Small intestine (tissue), 7 donors: ENCODE results near the gene RNF150. TPM values are rescaled to one million over a fixed set of nuclear protein-coding genes. Genes with fewer than 3 reads are reported as not detected.

Experiments used
- DNase-seq, 2 donors: peaks; one replicate each; pipeline versions ENCODE4 v3.0.0 to v3.0.0-alpha.2; 2013
- FAIRE-seq: peaks from 2 replicates; lab custom pipeline; 2012; peaks lifted over from hg19 to GRCh38; lab: Jason Lieb, UNC
- H3K27ac ChIP-seq, 3 donors: one replicate each; pipeline ENCODE4 v1.5.1; 2013; ENCODE audit warnings: low read length in 2 of 3, mild to moderate bottlenecking in 2 of 3, control low read depth in 1 of 3, inconsistent platforms in 1 of 3, low read depth in 1 of 3, moderate library complexity in 1 of 3
- H3K27me3 ChIP-seq, 3 donors: one replicate each; pipeline ENCODE4 v1.6.1; 2013; ENCODE audit warnings: low read length in 3 of 3, inconsistent platforms in 1 of 3; ENCODE audit not compliant: control insufficient read depth in 3 of 3, insufficient read depth in 3 of 3
- H3K36me3 ChIP-seq, 3 donors: one replicate each; pipeline ENCODE4 v1.6.1; 2013; ENCODE audit warnings: low read length in 3 of 3, inconsistent platforms in 1 of 3, low read depth in 1 of 3, mild to moderate bottlenecking in 1 of 3, moderate library complexity in 1 of 3; ENCODE audit not compliant: control insufficient read depth in 3 of 3, insufficient read depth in 2 of 3
- H3K4me1 ChIP-seq, 3 donors: one replicate each; pipeline ENCODE4 v1.6.1; 2013; ENCODE audit warnings: low read length in 2 of 3, inconsistent platforms in 1 of 3, low read depth in 1 of 3, mild to moderate bottlenecking in 1 of 3, moderate library complexity in 1 of 3; ENCODE audit not compliant: control insufficient read depth in 3 of 3, insufficient read depth in 2 of 3
- H3K4me3 ChIP-seq, 3 donors: one replicate each; pipeline ENCODE4 v1.5.1; 2013; ENCODE audit warnings: low read length in 3 of 3, control low read depth in 1 of 3, inconsistent platforms in 1 of 3, low read depth in 1 of 3, mild to moderate bottlenecking in 1 of 3, moderate library complexity in 1 of 3
- H3K9me3 ChIP-seq, 2 donors: one replicate each; pipeline ENCODE4 v1.6.1; 2013; ENCODE audit warnings: low read depth in 1 of 2, low read length in 1 of 2; ENCODE audit not compliant: control insufficient read depth in 2 of 2, insufficient read depth in 1 of 2
- WGBS, 3 donors: extraction: QIAGEN DNeasy Blood & Tissue Kit; methylation state at CpG; one replicate each; pipeline ENCODE4 v1.1.7; 2013; 5-methylcytosine and 5-hydroxymethylcytosine counted together
- polyA plus RNA-seq, 4 donors: library from polyadenylated mRNA; stranded (reverse) in 3 of 4; unstranded in 1 of 4; fragments of 200-250 nt in 3 of 4; fragments of 120-200 nt in 1 of 4; gene quantifications; one replicate each; pipeline versions ENCODE4 v1.2.1 to v1.2.3, GENCODE V29; 2013
- donor health status: healthy with polysubstance abuse.
- donor health status: control.
- donor health status: control.
- donor health status: Bipolar disorder and iron deficiency.
- donor health status: healthy.

Gene RNF150
- polyA plus RNA-seq, 4 donors, result 0.27 to 2.3 (median 1.1) TPM; not detected in 1

DNA sequence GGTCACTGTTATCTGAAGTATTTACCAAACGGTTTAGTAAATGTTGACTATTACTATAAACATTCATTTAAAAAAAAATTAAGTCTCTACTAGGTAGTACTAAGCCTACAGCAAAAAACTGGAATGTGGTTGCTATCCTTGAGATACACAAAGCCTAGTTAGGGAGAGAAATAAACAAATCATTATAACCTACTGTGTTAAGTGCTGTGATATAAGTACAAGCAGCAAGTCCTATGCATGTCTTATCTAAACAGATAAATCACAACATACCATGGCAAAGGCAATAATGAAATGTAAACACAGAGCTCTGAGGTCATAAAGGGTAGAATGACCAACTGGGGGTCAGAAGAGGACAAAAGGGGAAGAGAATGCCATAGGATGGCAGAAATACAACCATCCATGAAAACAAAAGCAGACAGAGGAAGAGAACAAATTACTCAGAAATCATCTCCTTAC, 92.2 kb downstream of the RNF150 start:
- Histone ChIP-seq H3K36me3 (no peaks in the 10 kb centered on the region), H3K27me3 (no peaks in the 10 kb centered on the region), H3K9me3 (no peaks in the 10 kb centered on the region), H3K4me3 (no peak overlapping the region), H3K27ac (no peak overlapping the region), H3K4me1 (peaks cover 0 to 3% (median 0%) of the 10 kb centered on the region in 3 donors)
- FAIRE-seq (no peak), DNase-seq (no peak)
- 9 to 39% (median 21%) methylated on average over 1 of the region's 1 CpG for WGBS, 3 donors

DNA sequence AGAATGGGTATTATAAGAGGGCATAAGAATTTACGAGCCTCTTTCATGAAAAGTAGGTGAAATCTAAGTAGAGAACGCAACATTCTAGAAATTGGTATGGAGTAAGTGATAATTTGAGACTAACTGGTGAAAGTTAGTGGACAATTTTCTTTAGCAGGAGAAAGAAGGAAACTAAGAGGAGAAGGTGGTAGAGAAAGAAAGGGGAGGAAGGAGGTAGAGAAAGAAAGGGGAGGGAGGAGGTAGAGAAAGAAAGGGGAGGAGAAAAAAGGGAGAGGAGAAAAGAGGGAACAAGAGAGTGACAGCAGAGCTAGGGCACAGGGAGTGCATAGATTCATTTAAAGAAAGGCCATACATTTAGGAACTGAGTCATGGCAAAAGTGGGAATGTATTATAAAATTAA, 94.1 kb downstream of the RNF150 start:
- no peak overlapping the region for H3K4me3 ChIP-seq
- no peak for FAIRE-seq
- H3K27me3 ChIP-seq, result no peaks in the 10 kb centered on the region

DNA sequence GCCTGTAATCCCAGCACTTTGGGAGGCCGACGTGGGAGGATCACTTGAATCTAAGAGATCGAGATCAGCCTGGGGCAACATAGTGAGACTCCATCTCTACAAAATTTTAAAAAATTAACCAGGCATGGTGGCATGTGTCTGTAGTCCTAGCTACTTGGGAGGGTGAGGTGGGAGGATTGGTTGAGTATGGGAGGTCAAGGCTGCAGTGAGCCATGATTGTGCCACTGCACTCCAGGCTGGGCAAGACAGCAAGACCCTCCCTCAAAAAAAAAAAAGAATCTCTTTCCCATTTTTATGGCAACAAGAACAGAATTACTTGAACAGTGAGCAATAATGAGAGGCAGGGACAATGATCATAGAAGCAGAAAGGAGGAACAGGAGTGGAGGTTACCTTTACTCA, 94.8 kb downstream of the RNF150 start:
- no peak for FAIRE-seq
- no peaks in the 10 kb centered on the region for H3K36me3 ChIP-seq
- WGBS, 3 donors, result 82 to 95% (median 93%) methylated on average over 3 of the region's 3 CpGs

More for the DNA sequence above, 94.1 kb downstream of the RNF150 start:
- 92 to 95% (median 95%) methylated on average over 2 of the region's 2 CpGs for WGBS, 3 donors
- peaks cover 0 to 3% (median 0%) of the 10 kb centered on the region in 3 donors for H3K4me1 ChIP-seq
- no peak for DNase-seq
- no peaks in the 10 kb centered on the region for H3K9me3 ChIP-seq
- no peak overlapping the region for H3K27ac ChIP-seq
- no peaks in the 10 kb centered on the region for H3K36me3 ChIP-seq

DNA sequence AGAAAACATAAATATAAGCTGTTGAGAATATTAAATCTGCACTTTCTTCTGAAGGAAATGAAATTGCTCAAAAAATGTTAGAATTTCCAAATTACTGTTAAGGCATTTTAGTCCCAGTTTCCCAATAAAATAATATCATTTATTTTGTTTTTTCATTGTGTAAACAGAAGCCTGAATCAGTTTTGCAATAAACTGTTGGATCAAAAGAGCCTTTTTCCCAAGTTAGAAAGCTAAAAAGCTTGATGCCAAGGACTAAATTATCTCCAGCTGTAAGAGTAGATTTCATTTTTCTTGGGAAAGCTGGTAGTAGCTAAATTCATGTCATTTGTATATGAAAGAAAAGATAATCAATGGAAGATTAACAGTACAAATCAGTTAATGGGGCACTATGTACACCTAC, 95.8 kb downstream of the RNF150 start:
- Histone ChIP-seq H3K4me3 (no peak overlapping the region), H3K27me3 (no peaks in the 10 kb centered on the region), H3K36me3 (no peaks in the 10 kb centered on the region), H3K27ac (no peak overlapping the region), H3K9me3 (no peaks in the 10 kb centered on the region), H3K4me1 (peaks cover 0 to 3% (median 0%) of the 10 kb centered on the region in 3 donors)
- DNase-seq (no peak), FAIRE-seq (no peak)

More for the DNA sequence above, 94.8 kb downstream of the RNF150 start:
- no peak overlapping the region for H3K4me3 ChIP-seq
- DNase-seq, result no peak
- H3K27me3 ChIP-seq, result no peaks in the 10 kb centered on the region
- peaks cover 0 to 3% (median 0%) of the 10 kb centered on the region in 3 donors for H3K4me1 ChIP-seq
- no peaks in the 10 kb centered on the region for H3K9me3 ChIP-seq
- H3K27ac ChIP-seq, result no peak overlapping the region

DNA sequence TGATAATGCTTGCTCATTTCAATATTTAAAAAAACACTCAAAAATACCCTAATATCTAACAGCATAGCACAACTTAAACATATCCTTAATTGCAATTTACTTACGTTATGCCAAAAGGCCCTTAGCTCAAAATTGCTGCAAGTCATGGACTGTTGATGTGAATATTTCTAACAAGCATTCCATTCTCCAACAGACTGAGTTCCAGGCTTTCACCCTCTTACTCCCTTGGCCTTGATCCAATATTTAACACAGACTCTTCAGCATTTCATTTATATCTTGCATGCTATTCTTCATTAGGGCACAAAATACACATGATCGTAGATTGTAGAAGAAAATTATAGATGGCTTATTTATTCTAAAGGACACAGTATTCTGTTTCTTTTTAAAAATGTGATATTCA, 96.5 kb downstream of the RNF150 start:
- Histone ChIP-seq H3K4me1 (peaks cover 0 to 3% (median 0%) of the 10 kb centered on the region in 3 donors), H3K27me3 (no peaks in the 10 kb centered on the region), H3K9me3 (no peaks in the 10 kb centered on the region), H3K36me3 (no peaks in the 10 kb centered on the region), H3K27ac (no peak overlapping the region), H3K4me3 (no peak overlapping the region)
- 66 to 83% (median 76%) methylated on average over 2 of the region's 2 CpGs for WGBS, 3 donors
- no peak for DNase-seq
- no peak for FAIRE-seq

DNA sequence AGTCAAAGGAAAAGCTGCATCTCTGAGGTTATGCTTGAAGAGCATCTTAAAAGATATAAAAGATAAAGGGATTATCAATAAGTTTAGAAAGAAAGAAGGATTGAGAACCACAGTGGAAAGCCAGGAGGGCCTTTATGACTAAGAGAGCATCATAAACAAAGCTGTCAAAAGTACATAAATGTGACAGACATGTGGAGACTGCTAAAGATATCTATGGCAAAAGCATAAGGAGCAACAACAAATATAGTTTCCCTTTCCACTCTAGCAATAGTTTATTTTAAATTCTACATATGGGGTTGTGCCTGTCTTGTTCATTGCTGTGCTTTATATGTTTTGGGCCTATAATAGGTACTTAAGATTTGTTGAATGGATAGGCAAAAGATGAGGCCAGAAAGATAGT, 97.3 kb downstream of the RNF150 start:
- Histone ChIP-seq H3K36me3 (no peaks in the 10 kb centered on the region), H3K4me3 (no peak overlapping the region), H3K4me1 (peaks cover 0 to 3% (median 0%) of the 10 kb centered on the region in 3 donors), H3K27me3 (no peaks in the 10 kb centered on the region), H3K9me3 (no peaks in the 10 kb centered on the region), H3K27ac (no peak overlapping the region)
- FAIRE-seq (no peak), DNase-seq (no peak)

DNA sequence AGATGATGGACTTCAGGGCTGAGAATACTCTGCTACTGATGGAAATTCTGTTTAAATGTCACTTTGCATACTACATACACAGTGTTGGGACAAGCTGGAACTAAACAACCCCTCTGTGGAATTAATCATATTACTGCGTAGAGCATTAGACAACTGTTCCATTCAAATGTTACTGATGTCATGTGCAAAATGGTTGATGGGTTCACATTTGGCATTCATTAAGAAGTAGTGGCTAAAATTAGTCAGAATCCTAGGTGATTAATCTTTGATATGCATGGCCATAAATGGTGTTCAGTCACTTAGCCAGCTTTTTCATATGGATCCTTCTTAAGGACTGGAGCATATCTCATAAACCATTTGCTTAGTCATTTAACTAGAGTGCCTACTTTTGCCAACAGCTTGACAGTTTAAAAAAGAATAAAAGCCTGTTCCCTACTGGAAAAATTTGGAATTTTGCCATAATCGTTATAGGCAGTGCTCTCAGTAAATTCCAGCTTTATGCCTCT, 105.2 kb downstream of the RNF150 start:
- FAIRE-seq, result no peak
- Histone ChIP-seq H3K27ac (no peak overlapping the region), H3K36me3 (no peaks in the 10 kb centered on the region), H3K27me3 (no peaks in the 10 kb centered on the region), H3K4me1 (no peaks in the 10 kb centered on the region), H3K9me3 (no peaks in the 10 kb centered on the region), H3K4me3 (no peak overlapping the region)
- 55 to 65% (median 65%) methylated on average over 2 of the region's 2 CpGs for WGBS, 3 donors
- DNase-seq, result no peak

DNA sequence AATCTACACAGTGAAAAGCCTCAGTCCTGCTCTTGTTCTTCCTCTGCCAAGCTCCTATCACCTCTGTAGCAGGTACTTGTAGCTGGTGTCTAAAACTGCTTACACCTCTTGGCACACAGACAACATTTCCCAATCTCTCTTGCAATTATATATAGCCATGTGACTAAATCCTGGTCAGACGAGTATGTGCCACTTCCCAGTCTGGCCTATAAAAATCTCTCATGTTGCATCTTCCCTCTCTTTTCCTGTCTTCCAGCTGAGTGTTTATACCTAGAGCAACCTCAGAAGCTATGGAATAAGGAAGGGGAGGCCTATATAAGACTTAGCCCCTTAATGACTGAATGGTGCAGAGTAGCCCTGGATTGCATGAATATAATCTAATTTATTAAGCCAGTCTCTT, 105.8 kb downstream of the RNF150 start:
- no peak for FAIRE-seq
- 17 to 48% (median 42%) methylated on average over 1 of the region's 1 CpG for WGBS, 3 donors

DNA sequence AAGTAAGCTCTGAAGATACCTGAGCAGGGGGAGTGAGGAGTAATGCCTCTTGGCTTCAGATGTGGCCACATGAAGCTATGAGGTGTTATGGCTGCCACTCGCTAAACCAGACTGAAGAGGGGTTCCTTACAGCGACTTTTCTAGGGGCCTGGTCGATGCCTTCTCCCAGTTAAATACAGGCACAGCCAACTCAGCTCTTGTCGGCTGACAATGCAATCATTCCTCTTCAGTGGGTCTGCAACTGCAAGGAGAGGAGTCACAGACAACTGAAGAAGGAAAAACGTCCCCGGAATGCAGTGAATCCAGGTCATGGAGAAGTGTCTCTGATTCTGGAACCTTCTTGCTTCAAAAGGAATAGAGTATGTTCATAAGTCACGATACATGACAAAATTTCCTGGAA, 106.4 kb downstream of the RNF150 start:
- H3K27ac ChIP-seq, result no peak overlapping the region
- H3K4me3 ChIP-seq, result no peak overlapping the region
- H3K27me3 ChIP-seq, result no peaks in the 10 kb centered on the region
- H3K36me3 ChIP-seq, result no peaks in the 10 kb centered on the region
- no peaks in the 10 kb centered on the region for H3K4me1 ChIP-seq
- H3K9me3 ChIP-seq, result no peaks in the 10 kb centered on the region
- DNase-seq (no peak), FAIRE-seq (no peak)
- 87% methylated on average over 7 of the region's 7 CpGs for WGBS, 3 donors

More for the DNA sequence above, 105.8 kb downstream of the RNF150 start:
- no peaks in the 10 kb centered on the region for H3K4me1 ChIP-seq
- no peak for DNase-seq
- no peak overlapping the region for H3K4me3 ChIP-seq
- no peaks in the 10 kb centered on the region for H3K27me3 ChIP-seq
- H3K36me3 ChIP-seq, result no peaks in the 10 kb centered on the region
- no peaks in the 10 kb centered on the region for H3K9me3 ChIP-seq
- H3K27ac ChIP-seq, result no peak overlapping the region
